BJ (cell line): ENCODE data around the gene NHSL2. TPM values are rescaled to one million over a fixed set of nuclear protein-coding genes. Genes with fewer than 3 reads are reported as not detected.

ENCODE experiments used
- CTCF ChIA-PET: fragments of 350-600 bp; formaldehyde crosslinking; extraction: SDS; loops from one replicate; lab custom pipeline; 2021; ENCODE audit warnings: antibody characterized with exemption, inconsistent platforms; lab: Yijun Ruan, JAX
- POLR2A ChIA-PET: fragments of 300-600 bp; sonication (Branson Sonifier 250); formaldehyde crosslinking; extraction: SDS; loops from one replicate; lab custom pipeline; 2021; ENCODE audit warnings: antibody characterized with exemption; lab: Charles Lee
- DNase-seq: peaks from one replicate; pipeline ENCODE4 v3.0.0-alpha.2; 2011; ENCODE audit warnings: low read depth
- H3K27me3 ChIP-seq: 2 replicates; pipeline ENCODE4 v1.6.0; 2011; ENCODE audit warnings: low read length; ENCODE audit not compliant: control insufficient read depth, insufficient read depth
- H3K36me3 ChIP-seq: 2 replicates; pipeline ENCODE4 v1.5.1; 2011; ENCODE audit warnings: low read length; ENCODE audit not compliant: control insufficient read depth, insufficient read depth
- H3K4me3 ChIP-seq: 2 replicates; pipeline ENCODE4 v1.5.1; 2011; ENCODE audit warnings: low read depth, mild to moderate bottlenecking, control low read depth, low read length
- polyA plus RNA-seq: library from polyadenylated mRNA; depleted of rRNA; stranded (reverse); fragments of >200 nt; gene quantifications from 2 replicates; pipeline ENCODE4 v1.2.3, GENCODE V29; 2011
- TF ChIP-seq, protein P1 (sequence below): IDR thresholded peaks from 2 replicates; pipeline ENCODE4 v1.5.1; 2011; ENCODE audit warnings: low read depth, mild to moderate bottlenecking, control low read depth, inconsistent platforms, low read length, moderate library complexity; ENCODE audit not compliant: insufficient read depth

Gene NHSL2
- polyA plus RNA-seq, 1 experiment = 7.9 TPM

DNA sequence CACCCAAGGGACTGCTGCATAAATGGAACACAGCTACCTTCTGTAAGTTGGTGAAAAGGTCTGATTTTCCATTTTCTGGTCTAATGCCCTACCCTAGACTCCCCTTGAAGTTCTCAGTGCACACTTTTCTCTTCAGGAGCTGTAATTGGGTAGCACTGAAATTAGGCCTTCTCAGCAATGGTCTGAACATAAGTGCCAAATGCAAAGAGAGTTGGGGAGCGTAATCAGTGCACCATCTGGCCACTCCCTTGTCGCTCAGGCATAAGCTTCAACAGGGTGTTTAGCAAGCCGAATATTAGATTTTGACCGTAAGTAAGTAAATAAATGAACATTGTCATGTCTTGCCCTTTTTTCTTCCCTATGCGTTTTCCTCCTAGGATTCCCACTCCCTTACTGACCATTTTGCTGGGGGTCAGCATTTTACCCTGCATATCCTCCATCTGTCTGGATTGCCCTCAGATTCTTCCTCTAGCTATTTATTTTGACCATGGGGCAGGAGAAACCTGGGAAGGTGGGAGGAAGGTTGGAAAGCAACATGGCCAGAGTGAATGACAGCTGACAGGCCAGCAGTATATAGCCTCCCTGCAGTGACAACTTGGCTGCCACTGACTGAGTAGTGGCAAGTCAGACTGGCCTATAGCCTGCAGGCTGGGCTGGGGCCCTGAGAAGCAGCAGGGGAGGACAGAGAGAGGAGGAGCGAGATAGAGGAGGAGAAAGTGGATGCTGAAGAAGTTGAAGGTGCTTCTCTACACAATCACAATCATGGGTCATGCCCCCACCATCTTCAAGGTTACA is 2.7 kb downstream of the NHSL2 start:
- no peak for DNase-seq
- POLR2A ChIA-PET = no interaction called here
- CTCF ChIA-PET = no interaction called here
- H3K4me3 ChIP-seq = no peak overlapping the region
- TF ChIP-seq, protein P1, sequence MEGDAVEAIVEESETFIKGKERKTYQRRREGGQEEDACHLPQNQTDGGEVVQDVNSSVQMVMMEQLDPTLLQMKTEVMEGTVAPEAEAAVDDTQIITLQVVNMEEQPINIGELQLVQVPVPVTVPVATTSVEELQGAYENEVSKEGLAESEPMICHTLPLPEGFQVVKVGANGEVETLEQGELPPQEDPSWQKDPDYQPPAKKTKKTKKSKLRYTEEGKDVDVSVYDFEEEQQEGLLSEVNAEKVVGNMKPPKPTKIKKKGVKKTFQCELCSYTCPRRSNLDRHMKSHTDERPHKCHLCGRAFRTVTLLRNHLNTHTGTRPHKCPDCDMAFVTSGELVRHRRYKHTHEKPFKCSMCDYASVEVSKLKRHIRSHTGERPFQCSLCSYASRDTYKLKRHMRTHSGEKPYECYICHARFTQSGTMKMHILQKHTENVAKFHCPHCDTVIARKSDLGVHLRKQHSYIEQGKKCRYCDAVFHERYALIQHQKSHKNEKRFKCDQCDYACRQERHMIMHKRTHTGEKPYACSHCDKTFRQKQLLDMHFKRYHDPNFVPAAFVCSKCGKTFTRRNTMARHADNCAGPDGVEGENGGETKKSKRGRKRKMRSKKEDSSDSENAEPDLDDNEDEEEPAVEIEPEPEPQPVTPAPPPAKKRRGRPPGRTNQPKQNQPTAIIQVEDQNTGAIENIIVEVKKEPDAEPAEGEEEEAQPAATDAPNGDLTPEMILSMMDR = no peak
- H3K36me3 ChIP-seq = no peaks in the 10 kb centered on the region
- H3K27me3 ChIP-seq = peaks cover 2% of the 10 kb centered on the region; the same call in 1 of the 2 replicates

DNA sequence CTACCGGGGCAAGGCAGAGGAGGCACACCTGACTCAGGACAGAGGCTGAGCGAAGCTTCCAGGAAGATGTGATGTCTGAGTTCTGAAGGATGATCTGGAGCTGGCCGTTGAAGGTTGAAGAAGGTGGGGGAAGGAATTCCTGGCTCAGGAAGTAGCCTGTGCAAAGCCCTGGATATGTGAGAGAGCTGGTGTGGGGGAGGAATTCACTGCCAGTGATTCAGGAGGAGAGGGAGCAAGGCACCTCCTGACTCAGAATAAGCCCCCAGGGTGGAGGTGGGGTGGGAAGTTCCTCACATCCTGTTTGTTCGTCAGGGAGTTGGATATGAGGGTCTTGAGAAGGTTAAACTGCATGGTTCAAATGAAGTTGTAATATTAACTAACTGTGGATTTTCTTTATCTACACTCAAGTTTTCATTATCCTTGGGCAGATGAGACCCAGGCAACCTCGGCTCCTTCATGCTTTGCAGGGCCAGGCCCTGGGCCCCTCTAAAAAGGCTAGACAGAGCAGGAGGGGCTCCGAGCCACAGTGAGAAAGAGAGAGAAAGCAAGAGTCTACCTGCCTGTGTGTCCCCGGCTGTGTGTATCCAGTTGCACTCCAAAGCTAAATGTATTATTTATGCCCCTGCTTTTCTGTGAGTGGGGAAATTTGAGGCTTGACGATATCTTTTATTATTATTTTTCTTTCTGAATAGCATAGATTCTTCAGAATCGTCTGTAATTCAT is 7.1 kb downstream of the NHSL2 start:
- H3K27me3 ChIP-seq = no peaks in the 10 kb centered on the region
- TF ChIP-seq, protein P1 = no peak
- POLR2A ChIA-PET = no interaction called here
- H3K36me3 ChIP-seq = no peaks in the 10 kb centered on the region
- no peak overlapping the region for H3K4me3 ChIP-seq
- CTCF ChIA-PET = interaction anchor here (0.6 to 0.9 kb wide), 2 partner anchors 32 to 95 kb away, joined by 3 read pairs; no protein-coding TSS in a partner anchor
- no peak for DNase-seq

DNA sequence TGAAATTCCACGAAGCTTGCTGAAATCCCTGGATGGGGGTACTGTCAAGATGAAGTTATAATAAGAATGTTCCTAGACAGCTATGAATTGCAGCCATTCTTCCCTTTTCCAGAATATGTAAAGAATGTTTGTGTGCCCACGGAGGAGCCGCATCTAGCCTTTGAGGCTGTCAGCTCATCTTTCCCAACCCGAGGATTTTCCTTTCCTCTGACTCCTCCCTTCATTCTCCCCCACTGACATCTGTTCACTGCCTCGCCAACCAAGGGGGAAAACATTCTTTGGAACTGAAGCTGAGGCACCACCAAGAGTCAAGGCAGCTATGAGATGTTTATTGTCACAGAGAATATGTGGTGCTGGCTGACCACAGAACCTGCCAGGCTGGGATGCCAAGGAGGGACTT is 8.8 kb downstream of the NHSL2 start:
- Histone ChIP-seq H3K27me3 (no peaks in the 10 kb centered on the region), H3K4me3 (no peak overlapping the region), H3K36me3 (no peaks in the 10 kb centered on the region)
- CTCF ChIA-PET = interaction anchor here (0.6 kb wide), 1 partner anchor 888 kb away, joined by 3 read pairs; no protein-coding TSS in a partner anchor
- TF ChIP-seq, protein P1 = no peak
- POLR2A ChIA-PET = no interaction called here
- no peak for DNase-seq

DNA sequence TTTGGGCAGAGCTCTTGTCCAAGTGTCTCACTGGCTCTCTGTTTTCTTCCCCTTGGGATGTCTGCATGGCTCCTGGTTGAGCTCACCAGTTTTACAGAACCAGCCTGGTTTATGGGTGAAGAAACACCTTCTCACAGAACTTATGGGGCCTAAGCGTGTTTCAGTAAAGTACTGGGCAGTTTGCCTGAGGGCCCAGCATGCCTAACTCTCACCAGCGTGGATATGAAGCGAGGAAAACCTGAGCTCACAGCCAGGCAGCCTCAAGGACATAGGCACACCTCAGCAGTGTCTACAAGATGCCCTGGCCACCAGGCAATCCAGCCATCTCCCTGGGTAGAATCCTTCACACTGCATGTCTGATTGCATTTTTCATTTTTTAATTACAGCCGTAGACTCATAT is 9.2 kb downstream of the NHSL2 start:
- ChIA-PET CTCF (no interaction called here), POLR2A (no interaction called here)
- TF ChIP-seq, protein P1 = no peak
- H3K27me3 ChIP-seq = no peaks in the 10 kb centered on the region
- no peak overlapping the region for H3K4me3 ChIP-seq
- no peaks in the 10 kb centered on the region for H3K36me3 ChIP-seq
- DNase-seq = no peak

DNA sequence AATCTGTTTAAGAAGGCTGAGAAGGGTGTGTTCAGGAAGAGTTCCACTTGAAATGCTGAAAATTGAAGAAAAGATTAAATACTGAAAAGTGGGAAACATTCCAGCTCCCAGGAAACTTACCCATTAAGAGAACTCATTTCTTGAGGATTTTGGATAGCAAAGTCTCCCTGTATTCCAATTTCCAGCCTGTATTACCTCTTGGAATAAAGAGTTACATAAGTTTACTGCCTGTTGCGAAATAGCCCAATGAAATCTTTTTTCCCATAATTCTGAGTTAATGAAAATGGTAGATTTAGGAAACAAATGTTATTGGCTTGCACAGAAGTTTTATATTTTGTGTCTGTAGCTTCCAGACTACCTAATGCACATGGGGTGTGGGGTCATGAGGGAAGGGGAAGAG is 12.0 kb downstream of the NHSL2 start:
- Histone ChIP-seq H3K4me3 (no peak overlapping the region), H3K27me3 (no peaks in the 10 kb centered on the region), H3K36me3 (no peaks in the 10 kb centered on the region)
- ChIA-PET CTCF (no interaction called here), POLR2A (no interaction called here)
- TF ChIP-seq, protein P1 = no peak
- DNase-seq = no peak
